ENCODE data around the gene FCER1G.
A peak's percentile ranks its signal among the peaks of the same experiment; 100 is the strongest.

Gene FCER1G

DNA sequence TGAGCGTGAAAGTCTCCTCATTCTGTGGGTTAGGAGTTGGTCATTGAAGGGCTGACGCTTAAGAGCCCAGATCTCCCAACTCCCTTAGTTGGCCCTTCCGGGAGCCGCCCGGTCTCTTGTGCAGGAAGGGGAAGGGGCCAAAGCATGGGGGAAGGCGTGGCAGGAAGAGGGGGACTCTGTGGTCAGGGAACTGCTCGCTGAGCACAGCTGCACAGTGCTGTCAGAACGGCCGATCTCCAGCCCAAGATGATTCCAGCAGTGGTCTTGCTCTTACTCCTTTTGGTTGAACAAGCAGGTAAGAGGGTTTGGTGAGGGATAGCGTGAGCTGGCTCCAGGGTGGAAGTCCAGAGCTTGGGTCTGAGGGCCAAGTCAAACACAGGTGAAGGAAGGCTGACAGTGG, at the start of gene FCER1G:
FCER1G (plus strand) TSS at position 220 of the 400 bp plus-strand sequence; CDS start at position 247, 27 bp downstream.
- FAIRE-seq = no peak

- peak; percentile 72 for FAIRE-seq
These were observed 49.1 kb upstream of the FCER1G start, which contains the start of gene PPOX for GRCh38 chr1:161165742-161166668. PPOX (plus strand) TSS chr1:161166426; CDS start chr1:161166848, 422 bp downstream.

DNA sequence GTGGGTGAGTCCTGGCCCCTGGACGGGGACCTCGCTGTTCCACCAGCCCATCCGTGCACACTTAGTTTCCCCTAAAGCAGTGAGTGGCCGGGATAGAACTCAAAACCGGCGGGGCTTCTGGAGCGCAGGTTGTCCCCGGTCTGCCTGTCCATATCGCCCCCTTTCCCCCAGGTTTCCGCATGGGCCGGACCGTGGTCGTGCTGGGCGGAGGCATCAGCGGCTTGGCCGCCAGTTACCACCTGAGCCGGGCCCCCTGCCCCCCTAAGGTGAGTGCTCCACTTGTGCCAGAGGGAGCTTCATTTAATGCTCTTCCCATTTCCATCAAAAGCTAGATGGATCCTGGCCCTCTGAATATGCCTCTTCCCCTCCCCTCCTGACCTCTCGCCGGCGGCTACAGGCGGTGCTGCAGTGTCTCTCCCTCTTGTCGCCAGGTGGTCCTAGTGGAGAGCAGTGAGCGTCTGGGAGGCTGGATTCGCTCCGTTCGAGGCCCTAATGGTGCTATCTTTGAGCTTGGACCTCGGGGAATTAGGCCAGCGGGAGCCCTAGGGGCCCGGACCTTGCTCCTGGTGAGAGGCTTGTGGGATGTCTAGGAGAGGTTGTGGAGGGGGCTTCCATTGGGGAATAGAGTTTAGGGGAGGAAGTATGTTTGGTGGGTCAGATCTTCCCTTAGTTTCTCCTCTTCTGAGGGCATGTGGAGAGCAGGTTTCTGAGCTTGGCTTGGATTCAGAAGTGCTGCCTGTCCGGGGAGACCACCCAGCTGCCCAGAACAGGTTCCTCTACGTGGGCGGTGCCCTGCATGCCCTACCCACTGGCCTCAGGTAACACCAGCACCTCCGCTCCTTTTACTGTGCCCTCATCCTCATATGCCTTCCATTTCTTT, 48.2 kb upstream of the FCER1G start:
- no peak for FAIRE-seq

- no peak for FAIRE-seq
These were observed 46.2 kb upstream of the FCER1G start for GRCh38 chr1:161168906-161169305.

- FAIRE-seq = no peak
These were observed 43.9 kb upstream of the FCER1G start for GRCh38 chr1:161171191-161171590.

DNA sequence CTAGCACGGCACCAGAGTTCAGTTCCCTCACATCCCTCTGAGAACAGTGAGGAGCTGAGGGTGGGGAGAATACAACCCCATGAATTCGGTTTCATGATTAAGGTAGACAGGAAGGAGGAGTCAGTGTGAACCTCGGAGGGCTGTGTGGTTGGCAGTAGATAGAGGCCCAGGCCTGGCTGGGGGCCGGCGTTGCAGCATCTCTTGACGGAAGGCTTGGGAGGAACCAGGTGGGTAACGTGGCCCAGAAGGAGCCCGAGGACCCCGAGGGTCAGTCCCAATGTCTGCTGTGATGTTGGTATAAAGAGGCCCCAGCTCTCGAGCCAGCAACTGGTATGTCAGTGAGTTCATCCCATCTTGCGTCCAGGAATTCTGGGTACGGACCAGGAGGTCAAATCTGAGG, 43.4 kb upstream of the FCER1G start:
- FAIRE-seq = no peak

DNA sequence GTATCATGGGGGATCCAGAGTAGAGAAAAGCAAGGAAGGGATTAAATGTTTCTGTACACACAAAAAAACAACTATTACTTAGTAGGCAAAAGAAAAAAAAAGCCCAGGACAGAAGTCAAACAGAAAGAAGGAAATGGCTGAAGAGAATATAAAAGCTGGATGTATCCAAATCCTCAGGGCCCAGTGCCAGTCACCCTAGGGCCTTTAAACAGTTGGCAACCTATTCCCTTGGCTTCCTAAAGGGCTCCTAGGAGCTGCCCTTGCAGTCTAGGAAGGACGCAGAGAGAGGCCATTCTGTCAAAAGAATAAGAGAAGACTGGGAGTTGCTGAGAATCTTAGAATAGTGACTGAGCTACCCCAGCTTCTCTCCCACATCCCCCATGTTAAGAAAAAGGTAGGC, 42.7 kb upstream of the FCER1G start:
- FAIRE-seq = no peak

DNA sequence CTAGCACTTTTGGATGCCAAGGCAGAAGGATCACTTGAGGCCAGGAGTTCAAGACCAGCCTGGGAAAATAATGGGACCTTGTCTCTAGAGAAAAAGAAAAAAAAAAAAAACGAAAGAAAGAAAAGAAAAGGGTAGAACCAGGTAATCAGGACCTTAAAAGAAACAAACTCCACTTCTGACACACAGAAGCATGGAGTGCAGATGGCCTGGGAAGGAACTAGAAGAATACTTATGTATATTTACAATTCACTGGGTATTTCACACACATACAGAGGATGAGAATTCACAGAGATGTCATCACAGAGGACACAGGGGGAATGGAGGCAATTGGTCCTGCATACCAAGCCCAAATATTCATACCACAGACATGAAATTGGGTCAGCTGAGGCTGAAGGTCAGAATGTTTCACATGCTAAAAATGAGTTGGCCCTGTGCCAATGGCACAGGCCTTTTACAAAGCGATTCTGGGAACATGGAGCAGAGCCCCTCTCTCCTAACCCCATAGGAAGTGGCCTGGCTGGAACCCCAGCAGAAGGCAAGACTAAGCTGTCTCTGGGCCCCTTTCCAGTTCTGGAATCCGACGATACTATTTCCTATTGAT, 42.2 kb upstream of the FCER1G start:
- FAIRE-seq = no peak

DNA sequence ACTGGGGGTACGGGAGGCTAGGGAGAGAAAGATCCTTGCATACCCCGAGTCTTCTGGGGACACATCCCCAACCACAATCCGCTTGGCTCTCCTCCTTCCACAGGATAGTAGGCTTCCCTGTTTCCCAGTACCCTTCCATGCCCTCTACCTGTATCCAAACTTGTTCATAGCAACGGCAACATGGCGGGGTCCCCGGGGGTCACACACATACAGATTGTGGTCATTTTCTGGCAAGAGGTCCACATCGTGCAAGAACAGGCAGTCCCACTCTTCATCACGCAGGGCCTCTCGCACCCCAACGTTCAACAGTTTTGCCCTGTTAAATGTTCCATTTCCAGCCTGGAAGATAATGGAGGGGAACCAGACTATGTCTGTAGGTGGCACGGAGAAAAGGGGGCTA, 41.4 kb upstream of the FCER1G start:
- FAIRE-seq = no peak

GRCh38 chr1:161174911-161175310, 40.2 kb upstream of the FCER1G start:
- FAIRE-seq = no peak

DNA sequence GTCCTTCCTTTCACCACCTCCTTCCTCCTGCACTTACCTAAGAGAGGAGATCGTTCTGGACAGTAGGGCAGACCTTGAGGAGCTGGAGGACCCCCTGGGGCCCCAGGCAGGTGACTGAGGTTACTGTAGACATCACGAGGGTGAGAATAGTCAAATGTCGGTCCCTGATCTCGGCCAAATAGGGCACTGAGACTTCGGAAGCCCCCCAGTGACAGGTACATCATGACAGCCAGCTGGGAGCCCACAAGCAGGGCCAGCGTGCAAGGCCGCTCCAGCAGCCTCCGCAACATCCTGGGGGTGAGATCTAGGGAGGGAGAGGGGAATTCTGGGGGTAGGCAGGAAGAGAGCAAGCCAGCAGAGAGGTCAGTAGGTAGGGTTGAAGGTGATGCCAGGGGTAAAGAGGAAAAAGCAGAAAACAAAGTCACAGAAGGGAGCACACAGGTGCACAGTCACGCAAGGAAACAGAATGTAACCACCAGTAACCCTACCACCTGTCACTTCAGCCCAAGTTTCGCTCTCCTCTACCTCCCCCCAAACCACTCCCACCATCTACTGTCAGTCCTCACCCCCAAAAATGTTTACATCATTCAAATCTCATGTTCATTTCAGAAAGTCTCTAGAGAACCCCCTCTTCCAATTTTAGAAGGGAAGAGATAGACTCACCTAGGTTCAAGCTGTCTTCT, 39.2 kb upstream of the FCER1G start:
- FAIRE-seq = no peak

GRCh38 chr1:161176468-161177111, 38.5 kb upstream of the FCER1G start:
- no peak for FAIRE-seq

- FAIRE-seq = no peak
These were observed 37.8 kb upstream of the FCER1G start, which contains the start of gene B4GALT3 for GRCh38 chr1:161177112-161177935. B4GALT3 (minus strand) TSS chr1:161177507; CDS start chr1:161176060, 1,447 bp downstream.

GRCh38 chr1:161177936-161178244, 37.2 kb upstream of the FCER1G start:
- FAIRE-seq = no peak

GRCh38 chr1:161179698-161180097, 35.4 kb upstream of the FCER1G start:
- FAIRE-seq = no peak

DNA sequence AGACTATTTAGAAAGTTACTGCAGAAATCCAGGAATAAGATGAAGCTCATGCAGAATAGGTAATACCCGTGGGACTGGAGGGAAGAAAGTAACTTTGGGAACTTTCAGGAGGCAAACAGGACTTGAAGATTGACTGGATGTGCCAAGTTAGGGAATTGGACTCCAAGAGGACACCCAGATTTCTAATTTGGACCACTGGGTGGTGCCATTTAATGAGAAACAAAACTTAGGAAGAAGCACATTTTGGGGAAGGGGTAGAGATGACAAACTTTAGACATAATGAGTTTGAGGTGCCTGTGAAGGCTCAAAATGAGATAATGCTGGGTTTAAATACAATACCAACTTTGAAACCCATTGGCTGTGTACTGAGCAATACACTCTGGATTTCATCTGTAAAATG, 34.5 kb upstream of the FCER1G start:
- no peak for FAIRE-seq

DNA sequence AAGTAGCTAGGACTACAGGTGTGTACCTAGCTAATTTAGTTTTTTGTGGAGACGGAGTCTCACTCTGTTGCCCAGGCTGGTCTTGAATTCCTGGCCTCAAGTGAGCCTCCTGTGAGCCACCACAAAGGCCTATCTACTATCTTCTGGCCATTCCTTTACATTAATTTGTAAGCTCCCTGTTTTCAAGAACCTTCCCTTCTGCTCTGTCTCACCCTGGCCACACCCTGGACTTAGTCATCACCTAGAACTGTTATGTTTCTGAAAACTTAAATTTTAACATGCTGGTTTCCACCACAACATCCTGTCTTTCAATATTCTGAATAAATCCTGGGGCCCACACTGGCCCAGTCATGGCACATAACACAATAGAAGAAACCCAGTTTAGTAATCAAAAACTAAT, 32.9 kb upstream of the FCER1G start:
- no peak for FAIRE-seq

DNA sequence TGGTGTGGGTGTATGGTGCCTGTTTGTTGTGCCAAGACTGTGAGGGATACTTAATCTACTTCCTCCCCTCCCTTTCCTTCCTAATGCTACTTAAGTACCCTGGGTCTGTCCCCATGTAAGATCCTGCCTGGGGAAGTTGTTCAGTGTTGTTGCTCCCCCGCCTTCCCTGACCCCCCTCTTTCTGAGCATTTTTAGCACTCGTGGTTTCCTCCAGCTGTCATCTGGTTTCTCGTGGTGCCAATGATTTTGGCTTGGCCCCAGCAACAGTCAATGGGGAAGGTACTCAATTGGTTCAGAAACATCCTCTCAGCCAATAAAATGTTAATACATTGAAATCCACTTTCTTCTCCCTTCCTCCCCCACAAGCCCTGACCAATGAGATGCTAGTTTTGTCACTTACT, 29.8 kb upstream of the FCER1G start:
- no peak for FAIRE-seq

DNA sequence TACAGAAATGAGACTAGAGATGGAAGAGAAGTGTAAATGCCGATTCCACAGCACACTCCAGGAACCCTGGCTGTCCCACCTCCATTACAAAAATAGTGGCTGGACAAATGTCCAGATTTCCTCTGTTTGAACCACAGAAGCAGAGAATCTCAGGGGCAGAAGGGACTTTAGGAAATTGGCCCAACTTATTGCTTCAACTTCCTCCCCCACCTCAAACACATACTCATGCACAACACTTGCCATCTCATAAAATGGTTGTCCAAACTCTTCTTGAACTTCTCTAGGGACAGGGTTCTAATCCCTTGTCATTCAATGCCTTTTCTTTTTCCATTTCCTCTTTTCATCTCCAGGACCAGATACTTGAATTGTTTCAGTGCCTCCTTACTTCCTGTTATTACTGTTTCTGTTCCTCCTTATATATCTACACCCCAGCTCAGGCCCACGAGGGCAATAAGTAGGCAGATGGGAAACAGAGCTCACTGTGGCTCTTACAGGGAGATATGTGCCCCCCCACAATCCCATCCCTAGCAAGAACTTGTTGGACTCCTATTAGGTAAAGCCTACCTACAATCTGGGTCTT, 29.3 kb upstream of the FCER1G start:
- no peak for FAIRE-seq

DNA sequence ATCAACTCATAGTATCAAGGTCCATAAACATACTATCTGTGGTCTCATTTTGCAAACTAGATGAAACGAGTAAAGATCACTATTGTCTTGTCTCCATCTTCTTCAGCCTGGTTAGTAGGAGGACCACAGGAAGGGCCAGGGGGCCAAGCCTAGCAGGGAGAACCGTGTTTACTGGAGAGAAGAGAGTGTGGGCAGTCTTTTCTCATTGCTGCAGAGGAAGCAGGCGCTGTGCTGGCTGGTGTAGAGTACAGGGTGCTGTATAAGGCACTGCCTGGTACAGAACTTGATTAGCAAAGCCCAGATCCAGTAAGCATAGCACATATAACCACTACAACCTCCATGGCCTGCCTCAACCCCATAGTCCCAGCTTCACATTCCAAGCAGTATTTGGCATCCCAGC, 27.8 kb upstream of the FCER1G start:
- FAIRE-seq = no peak

DNA sequence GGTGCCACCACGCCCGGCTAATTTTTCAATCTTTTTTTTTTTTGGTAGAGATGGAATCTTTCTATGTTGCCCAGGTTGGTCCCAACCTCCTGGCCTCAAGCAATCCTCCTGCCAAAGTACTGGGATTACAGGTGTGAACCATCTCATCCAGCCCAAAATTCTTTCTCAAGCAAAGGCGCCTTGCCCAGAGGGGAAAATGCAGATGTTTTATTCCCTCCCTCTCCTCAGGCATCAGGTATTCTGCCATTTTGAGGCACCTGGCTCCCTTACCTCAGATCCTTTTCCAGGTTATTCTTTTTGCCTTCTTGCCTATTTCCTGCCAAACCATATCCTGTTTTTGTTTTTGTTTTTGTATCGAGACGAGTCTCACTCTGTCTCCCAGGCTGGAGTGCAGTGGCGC, 26.7 kb upstream of the FCER1G start:
- no peak for FAIRE-seq

Measured in islet of Langerhans (tissue), 1 donor.